Glomerular visceral epithelial cell (primary cell): ENCODE data around the gene CCL5.

Experiments
- DNase-seq: peaks from one replicate; pipeline ENCODE4 v3.0.0-alpha.2; 2016; ENCODE audit errors: extremely low spot score

CCL5 gene

DNA sequence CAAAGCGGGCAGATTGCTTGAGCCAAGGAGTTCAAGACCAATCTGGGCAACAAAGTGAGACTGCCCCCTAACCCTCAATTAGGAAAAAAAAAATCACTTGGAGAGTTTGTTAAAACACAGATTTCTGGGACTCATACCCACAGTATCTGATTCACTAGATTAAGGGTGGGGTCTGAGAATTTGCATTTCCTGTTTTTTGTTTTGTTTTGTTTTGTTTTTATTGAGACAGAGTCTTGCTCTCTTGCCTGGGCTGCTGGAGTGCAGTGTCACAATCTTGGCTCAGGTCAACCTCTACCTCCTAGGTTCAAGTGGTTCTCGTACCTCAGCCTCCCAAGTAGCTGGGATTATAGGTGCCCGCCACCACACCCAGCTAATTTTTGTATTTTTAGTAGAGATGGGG is 12.6 kb downstream of the CCL5 start:
- DNase-seq: no peak

DNA sequence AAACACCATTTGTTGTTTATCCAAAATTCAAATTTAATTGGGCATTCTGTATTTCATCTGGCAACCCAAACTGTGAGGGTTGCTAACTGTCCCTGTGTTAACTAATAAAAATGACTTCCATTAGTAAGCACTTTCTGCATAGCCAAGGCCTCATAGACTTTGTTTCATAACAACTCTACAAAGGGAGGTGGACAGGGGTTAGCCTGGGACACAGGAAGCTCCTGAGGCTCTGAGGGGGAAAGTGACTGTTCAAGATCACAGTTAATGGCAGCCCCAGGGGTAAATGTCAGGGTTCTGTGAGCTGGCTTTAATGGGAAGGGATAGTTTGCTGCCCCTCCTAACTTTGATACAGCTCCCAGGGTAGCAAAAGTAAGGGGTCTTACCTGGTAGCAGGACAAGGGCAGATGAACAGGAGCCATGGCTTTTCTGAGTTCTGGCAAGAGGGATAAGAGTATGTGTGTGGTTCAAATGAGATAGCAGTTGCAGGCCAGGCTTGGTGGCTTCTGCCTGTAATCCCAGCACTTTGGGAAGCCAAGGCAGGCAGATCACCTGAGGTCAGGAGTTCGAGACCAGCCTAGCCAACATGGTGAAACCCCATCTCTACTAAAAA is 13.7 kb downstream of the CCL5 start:
- DNase-seq: no peak

DNA sequence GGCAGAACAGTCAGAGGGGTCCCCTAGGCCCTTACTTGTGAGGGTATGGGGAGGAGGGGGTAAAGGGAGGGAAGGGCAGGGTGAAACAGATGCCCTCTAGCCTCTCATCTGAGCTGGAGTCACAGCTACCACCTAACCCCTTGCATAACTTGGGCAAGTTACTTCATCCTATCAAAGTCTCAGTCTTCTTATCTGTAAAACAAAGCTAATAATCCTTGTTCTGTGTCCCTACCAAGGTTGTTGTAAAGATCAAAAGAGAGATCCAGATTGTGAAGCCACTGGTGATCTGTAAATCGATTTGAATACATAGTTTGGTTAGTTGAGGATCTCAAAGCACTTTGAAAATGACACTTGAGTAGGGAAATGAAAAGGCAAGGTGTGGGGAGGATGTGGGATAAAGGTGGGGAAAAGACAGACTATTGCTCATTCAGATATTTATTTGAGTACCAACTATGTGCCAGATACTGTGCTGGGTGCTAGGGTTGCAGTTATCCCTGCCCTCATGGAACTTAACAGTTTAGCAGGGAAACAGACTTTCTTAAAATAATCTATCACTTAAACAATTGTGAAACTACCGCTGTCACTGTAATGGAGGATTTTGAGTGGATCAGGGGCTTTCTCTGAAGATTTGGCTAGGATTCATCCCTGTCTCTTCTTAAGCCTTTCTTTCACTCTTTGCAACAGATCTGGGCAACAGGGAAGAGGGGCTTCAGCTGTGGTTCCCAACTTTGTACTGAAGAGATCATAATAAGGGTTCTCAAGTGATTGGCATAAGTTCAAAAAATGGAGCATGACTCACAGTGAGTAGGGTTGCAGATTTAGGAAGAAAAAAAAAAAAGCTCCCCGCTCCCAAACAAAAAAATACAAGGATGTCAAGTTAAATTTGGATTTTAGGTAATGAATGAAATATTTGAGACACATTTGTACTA is 14.5 kb downstream of the CCL5 start:
- DNase-seq: no peak

DNA sequence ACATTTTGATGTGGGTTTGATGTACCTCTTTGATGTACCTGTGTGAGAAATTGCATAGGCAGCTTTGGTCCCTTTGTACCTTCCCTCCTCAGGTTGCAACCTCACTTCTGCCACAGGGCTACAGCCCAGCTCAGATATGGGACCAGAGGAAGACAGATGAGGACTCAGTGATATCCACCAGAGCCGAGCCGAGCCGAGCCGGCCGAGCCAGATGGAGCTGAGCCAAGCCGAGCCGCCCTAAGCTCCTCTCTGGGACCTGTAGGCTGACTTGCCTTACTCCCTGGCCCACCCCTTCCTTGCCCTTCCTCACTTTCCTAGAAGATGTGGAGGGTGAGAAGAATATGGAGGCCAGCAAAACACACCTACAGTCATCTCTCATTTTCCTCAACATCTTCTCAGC is 15.3 kb downstream of the CCL5 start:
- no peak for DNase-seq

DNA sequence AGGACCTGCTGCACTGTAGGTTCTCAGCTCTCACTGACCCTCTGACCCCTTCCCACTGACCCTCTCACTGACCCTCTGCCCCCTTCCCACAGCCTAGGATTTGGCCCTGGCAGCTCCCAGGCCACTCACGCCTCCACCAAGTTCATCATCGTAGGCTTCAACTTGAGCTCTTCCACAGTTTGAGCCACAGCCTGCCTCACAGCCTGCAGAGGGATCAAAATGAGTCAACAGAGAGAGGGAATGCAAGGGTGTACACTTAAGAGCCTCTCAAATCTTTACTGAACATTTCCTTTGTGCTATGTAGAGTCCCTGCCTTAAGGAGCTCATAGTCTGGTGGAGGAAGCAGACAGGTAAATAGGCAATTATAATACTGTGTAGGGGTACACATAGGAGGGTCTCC is 23.6 kb downstream of the CCL5 start:
- DNase-seq: no peak

DNA sequence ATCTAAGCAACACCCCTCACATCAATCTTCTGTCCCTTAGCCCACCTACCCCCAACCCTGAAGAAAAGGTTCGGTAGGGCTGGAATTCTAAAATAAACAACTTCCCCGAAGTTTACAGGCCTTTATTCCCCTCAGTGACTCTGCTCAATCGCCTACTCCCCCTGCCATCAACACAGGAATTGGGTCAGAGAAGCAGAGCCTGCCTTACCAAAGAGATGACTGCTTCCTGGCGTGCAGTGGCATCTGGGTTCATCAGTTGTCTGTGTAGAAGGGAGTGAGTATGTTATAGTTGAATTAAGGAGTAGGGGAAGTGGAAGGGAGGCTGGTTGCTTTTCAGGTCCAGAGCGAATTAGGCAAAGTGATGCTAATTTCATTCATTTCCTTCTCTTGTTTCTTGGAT is 24.2 kb downstream of the CCL5 start:
- no peak for DNase-seq

DNA sequence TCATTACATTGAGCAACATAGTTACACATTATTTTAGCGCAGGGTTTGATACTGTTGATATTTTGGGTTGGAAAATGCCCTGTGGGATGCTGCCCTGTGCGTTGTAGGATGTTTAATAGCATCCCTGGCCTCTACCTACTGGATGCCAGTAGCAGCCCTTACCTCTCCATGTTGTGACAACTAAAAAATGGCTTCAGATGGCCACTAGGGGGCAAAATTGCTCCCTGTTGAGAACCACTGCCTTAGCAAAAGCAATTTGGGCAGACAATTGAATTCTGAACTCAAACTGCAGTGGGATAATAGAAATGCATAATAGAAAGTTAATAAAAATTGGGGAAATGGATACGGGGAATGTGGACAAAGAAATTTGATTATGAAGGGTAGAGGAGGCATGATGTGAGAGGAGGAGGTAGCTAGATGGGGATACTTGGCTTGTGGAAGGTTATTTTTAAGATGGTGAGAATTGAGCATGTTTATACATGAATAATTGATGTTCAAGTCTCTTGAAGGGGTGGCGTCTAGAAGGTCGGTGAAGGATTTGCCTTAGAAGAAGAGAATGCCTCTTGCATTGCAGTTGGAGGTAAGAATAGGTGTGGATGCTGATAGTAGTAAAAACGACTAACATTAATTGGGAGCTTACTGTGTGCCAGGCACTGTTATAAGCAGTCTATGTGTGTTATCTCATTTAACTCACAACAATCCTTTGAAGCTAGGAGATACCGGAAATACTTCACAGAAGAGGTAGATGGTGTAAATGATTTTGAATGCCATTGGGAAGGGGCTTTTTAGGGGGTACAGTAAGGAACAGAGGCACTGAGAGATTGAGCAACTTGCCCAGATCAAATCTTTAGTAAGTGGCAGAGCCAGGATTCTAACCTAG is 30.5 kb downstream of the CCL5 start:
- peak; percentile 72 for DNase-seq

DNA sequence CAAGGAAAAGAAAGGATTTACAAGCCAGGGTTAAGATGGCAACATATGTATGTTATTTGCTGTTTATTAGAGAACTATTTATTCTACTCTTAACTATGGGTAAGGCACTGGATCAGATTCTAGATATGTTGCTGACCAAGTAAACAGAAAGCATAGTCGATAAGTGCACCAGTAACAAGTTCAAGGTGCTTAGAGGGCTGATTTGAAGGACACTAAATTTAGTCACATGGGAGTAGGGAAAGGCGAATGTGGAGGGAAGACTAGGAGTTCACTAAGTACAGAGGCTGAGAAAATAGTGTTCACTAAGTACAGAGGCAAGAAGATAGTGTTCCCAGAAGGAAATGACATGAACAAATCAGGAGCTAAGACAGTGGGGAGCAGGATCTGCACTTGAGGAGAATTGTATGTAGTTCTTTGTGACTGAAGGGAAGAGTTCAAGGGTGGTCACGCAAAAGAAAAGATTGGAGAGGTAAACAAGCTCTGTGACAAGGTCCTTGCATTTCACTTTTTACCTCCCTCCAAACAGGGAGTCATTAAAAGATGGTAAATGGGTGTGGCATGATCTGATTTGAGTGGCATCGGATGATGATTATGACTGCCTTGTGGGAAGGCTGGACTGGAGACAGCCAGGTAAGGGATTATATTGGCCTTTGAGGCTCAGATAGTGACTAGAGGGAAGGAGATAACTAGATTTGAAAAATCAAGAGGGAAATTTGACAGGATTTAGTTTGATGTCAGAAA is 32.4 kb downstream of the CCL5 start:
- no peak for DNase-seq

DNA sequence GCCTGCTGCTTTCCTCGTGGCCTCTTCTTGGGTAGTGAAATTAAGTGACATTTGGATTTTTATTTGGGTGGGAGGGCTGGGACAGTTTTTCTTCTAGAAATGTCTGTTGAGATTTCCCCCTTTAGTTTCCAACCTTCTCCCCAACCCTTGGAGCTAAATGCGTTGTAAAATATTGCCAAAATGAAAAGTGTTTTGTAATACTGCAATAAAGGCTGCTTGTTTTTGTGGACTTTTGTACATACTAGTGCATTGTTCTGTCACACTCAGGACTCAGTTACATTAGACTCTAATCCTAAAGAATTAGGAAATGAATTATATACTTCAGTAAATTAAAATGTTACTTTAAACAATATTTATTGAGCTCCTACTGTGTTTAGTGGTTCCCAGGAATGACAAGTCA is 33.2 kb downstream of the CCL5 start:
- no peak for DNase-seq

DNA sequence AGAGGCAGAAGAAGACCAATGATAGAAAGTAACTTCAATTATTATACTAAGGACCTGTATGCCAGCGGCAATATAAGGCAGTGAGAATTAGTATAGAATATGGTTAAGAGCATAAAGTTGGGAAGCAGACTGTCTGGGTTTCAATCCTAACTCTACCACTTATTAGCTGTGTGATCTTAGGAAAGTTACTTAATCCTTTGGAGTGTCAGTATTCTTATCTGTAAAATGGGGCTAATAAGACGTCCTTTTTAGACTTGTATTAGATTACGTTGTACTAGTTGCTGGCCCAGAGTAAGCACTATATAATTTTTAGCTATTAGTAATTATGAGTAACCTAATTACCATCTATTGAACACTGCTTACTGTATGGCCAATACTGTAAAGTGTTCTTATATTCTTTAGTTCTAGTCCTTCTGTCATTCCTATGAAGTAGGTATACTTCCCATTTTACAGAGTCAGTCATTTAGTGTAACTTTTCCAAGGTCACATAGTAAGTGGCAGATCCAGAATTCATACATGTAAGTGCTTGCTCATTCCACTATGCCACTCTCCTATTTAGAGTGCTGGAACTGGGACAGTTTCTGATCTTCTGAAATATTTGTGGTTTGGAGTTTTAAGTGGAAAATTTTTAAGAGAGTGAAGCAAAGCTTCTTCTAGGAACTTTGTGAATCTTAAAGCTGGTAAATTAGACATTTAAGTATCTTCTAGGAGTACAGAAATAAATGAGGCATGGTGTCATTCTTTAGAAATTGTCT is 33.9 kb downstream of the CCL5 start:
- no peak for DNase-seq

DNA sequence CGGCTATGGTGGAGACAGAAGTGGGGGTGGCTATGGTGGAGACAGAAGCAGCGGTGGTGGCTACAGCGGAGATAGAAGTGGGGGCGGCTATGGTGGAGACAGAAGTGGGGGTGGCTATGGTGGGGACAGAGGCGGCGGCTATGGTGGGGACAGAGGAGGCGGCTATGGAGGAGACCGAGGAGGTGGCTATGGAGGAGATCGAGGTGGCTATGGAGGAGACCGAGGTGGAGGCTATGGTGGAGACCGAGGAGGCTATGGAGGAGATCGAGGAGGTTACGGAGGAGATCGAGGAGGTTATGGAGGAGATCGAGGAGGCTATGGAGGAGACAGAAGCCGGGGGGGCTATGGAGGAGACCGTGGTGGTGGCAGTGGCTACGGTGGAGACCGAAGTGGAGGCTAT is 35.6 kb downstream of the CCL5 start:
- DNase-seq: no peak

DNA sequence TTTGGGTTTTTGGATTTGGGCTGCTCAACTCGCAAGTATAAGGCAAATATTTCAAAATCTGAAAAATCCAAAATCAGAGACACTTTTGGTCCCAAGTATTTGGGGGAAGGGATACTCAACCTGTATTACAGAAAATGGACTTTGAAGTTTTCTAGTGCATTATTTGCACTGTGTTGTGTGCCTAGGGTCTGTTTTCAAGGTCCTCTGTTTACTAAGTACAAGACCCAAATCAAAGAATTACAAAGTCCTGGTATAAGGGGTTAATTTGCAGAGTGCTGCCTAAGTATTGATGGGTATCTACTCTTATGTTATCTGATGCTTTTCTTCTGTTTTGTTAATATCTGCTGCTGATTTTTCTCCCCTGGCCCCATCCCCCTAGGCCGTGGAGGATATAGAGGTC is 36.5 kb downstream of the CCL5 start:
- no peak for DNase-seq

DNA sequence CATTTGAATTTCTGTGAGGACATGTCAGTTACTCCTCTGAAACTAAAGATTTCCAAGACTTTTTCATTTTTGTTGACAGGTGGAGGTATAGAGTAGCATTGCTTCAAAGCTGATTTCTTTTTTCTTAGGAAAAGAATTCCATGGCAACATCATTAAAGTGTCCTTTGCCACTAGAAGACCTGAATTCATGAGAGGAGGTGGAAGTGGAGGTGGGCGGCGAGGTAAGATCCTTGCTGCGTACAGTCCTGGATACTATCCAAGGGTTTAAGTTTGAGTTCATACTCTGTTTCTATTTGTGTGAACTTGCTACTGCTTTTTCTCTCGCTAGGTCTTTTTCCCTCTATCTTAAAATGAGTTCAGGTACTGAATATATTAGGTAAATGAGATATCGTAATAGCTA is 37.9 kb downstream of the CCL5 start:
- no peak for DNase-seq

DNA sequence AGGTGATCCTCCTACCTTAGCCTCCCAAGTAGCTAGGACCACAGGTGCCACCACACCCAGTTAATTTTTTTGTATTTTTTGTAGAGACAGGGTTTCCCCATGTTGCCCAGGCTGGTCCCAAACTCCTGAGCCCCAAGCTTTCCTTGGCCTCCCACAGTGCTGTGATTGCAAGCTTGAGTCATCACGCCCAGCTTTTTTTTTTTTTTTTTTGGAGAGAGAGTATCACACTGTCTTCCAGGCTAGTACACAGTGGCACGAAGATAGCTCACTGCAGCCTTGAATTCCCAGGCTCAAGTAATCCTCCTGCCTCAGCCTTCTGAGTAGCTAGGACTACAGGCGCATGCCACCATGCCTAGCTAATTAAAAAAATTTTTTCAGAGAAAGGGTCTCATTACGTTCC is 38.7 kb downstream of the CCL5 start:
- no peak for DNase-seq

DNA sequence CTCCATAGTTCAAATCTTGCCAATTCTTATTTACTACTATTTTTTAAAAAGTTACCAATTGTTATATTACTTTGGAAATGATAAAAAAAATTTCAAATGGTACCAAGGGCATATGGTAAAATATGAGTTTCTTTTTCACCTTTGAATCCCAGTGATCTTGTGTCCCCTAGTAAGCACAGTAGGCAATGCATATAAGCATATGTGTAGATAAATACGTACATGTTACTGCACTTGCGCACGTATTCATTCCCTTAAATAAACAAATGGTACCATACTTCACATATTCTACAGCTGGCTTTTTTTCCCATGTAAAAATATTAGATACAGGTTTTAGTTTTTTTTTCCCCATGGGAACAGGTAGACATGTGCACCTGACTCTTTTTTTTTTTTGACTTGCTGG is 39.1 kb downstream of the CCL5 start:
- no peak for DNase-seq

DNA sequence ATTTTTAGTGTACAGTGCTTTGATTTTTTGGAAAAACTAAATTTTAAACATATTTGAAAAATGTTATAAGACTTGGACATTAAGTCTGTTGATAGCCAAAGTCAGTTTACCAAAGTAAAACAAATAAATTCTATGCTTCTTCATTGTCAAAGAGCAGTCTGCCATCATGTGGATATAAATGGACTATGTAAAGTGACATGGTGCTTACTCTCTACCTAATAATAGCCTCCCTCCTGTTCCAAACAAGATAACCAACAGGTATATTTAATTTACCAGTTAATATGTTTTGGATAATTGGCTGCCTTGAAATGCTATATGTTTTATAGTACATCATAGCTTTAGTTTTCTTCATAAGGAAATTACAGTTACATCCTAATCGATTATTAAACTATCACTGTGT is 55.0 kb downstream of the CCL5 start:
- DNase-seq: no peak
